ENCODE results near the gene SLC25A18. TPM values are rescaled to one million over a fixed set of nuclear protein-coding genes. Genes with fewer than 3 reads are reported as not detected.

Gene SLC25A18
- polyA plus RNA-seq, 3 donors: 0.10 to 0.11 TPM; not detected in 1

- no peak overlapping the region for H3K27ac ChIP-seq (ENCODE audit: low read depth in 1 of 2, low read length in 2 of 2)
- Mint-ChIP-seq H3K36me3 (no peaks in the 10 kb centered on the region), H3K4me3 (no peak overlapping the region), H3K4me1 (no peaks in the 10 kb centered on the region), H3K27ac (no peak overlapping the region), H3K9me3 (peaks cover 0 to 2% (median 0%) of the 10 kb centered on the region in 7 donors), H3K27me3 (ENCODE audit: low read depth in 3 of 3) (peaks cover 0 to 10% (median 3%) of the 10 kb centered on the region in 3 donors)
- no peaks in the 10 kb centered on the region for H3K79me2 ChIP-seq (ENCODE audit: insufficient read depth, low read length)
- TF ChIP-seq CTCF (IDR thresholded peaks at IDR 0.05): no peak
- H3K4me3 ChIP-seq (replicated peaks in 1 of 3; ENCODE audit: low read depth in 2 of 3, low read length in 3 of 3): no peak overlapping the region
- H3K9ac ChIP-seq (ENCODE audit: insufficient read depth, low read length, poor library complexity, severe bottlenecking): no peak overlapping the region
- intact Hi-C loops (cut with micrococcal nuclease): no loop called here
- H3K9me3 ChIP-seq (replicated peaks in 1 of 2; ENCODE audit: control insufficient read depth in 1 of 2, insufficient read depth in 1 of 2, low read length in 2 of 2): no peaks in the 10 kb centered on the region
- DNase-seq: no peak
- WGBS (ENCODE audit: insufficient coverage): 81% methylated on average over 16 of the region's 17 CpGs
- H3K4me2 ChIP-seq (replicated peaks; ENCODE audit: extremely low read depth, low read length, poor library complexity, severe bottlenecking): no peak overlapping the region
- no peaks in the 10 kb centered on the region for H3K4me1 ChIP-seq (ENCODE audit: control insufficient read depth in 1 of 2, insufficient read depth in 2 of 2, low read length in 2 of 2)
- H3K36me3 ChIP-seq (replicated peaks in 1 of 2; ENCODE audit: control insufficient read depth in 1 of 2, insufficient read depth in 2 of 2, low read length in 2 of 2): no peaks in the 10 kb centered on the region
- H3K27me3 ChIP-seq (ENCODE audit: control insufficient read depth in 2 of 2, insufficient read depth in 2 of 2, low read length in 2 of 2): no peaks in the 10 kb centered on the region
- no peaks in the 10 kb centered on the region for H4K20me1 ChIP-seq (ENCODE audit: insufficient read depth, low read length)
- no peak overlapping the region for H2AFZ ChIP-seq (ENCODE audit: insufficient read depth, low read depth, low read length, poor library complexity, severe bottlenecking)
Measured at GRCh38 chr22:17581631-17582030, 18.3 kb downstream of the SLC25A18 start.

GRCh38 chr22:17583151-17583550 is 19.9 kb downstream of the SLC25A18 start:
- no peak overlapping the region for H3K27ac ChIP-seq (ENCODE audit: low read depth in 1 of 2, low read length in 2 of 2)
- no peaks in the 10 kb centered on the region for H3K79me2 ChIP-seq (ENCODE audit: insufficient read depth, low read length)
- H3K27me3 ChIP-seq (ENCODE audit: control insufficient read depth in 2 of 2, insufficient read depth in 2 of 2, low read length in 2 of 2): no peaks in the 10 kb centered on the region
- intact Hi-C loops (cut with micrococcal nuclease): no loop called here
- no peak for DNase-seq
- no peak for TF ChIP-seq CTCF (IDR thresholded peaks at IDR 0.05)
- 97% methylated on average over 5 of the region's 10 CpGs for WGBS (ENCODE audit: insufficient coverage)
- peak overlapping the region in 1 of 7 donors; percentile 52 for H3K27ac Mint-ChIP-seq
- H3K27me3 Mint-ChIP-seq (ENCODE audit: low read depth in 3 of 3): peaks cover 0 to 8% (median 3%) of the 10 kb centered on the region in 3 donors
- H4K20me1 ChIP-seq (ENCODE audit: insufficient read depth, low read length): no peaks in the 10 kb centered on the region
- no peaks in the 10 kb centered on the region for H3K36me3 Mint-ChIP-seq
- no peak overlapping the region for H3K4me3 Mint-ChIP-seq
- no peaks in the 10 kb centered on the region for H3K36me3 ChIP-seq (replicated peaks in 1 of 2; ENCODE audit: control insufficient read depth in 1 of 2, insufficient read depth in 2 of 2, low read length in 2 of 2)
- no peak overlapping the region for H3K9ac ChIP-seq (ENCODE audit: insufficient read depth, low read length, poor library complexity, severe bottlenecking)
- H2AFZ ChIP-seq (ENCODE audit: insufficient read depth, low read depth, low read length, poor library complexity, severe bottlenecking): no peak overlapping the region
- peaks cover 0 to 2% (median 0%) of the 10 kb centered on the region in 7 donors for H3K9me3 Mint-ChIP-seq
- H3K4me1 ChIP-seq (ENCODE audit: control insufficient read depth in 1 of 2, insufficient read depth in 2 of 2, low read length in 2 of 2): no peaks in the 10 kb centered on the region
- no peak overlapping the region for H3K4me3 ChIP-seq (replicated peaks in 1 of 3; ENCODE audit: low read depth in 2 of 3, low read length in 3 of 3)
- no peak overlapping the region for H3K4me2 ChIP-seq (replicated peaks; ENCODE audit: extremely low read depth, low read length, poor library complexity, severe bottlenecking)
- no peaks in the 10 kb centered on the region for H3K9me3 ChIP-seq (replicated peaks in 1 of 2; ENCODE audit: control insufficient read depth in 1 of 2, insufficient read depth in 1 of 2, low read length in 2 of 2)
- no peaks in the 10 kb centered on the region for H3K4me1 Mint-ChIP-seq
